ENCODE measurements around the gene KCTD17. TPM values are rescaled to one million over a fixed set of nuclear protein-coding genes. Genes with fewer than 3 reads are reported as not detected.

KCTD17 gene
- total and polyA plus RNA-seq, 2 of the 4 experiments (the other 2 are of a cell fraction), result 28.3 to 37.3 TPM

- no peak overlapping the region for H3K56ac ChIP-seq (ENCODE audit: extremely low read depth, insufficient read depth, low read length)
- H4K20me1 ChIP-seq (ENCODE audit: insufficient read depth, low read length), result no peaks in the 10 kb centered on the region
- peak overlapping the region; percentile 91 for H2AFZ ChIP-seq (replicated peaks; ENCODE audit: low read length, poor library complexity)
- no peak overlapping the region for H2AK5ac ChIP-seq (ENCODE audit: low read depth, low read length)
- dilution Hi-C loops (cut with HindIII; ENCODE audit: low sequenced_read_pairs, unreplicated experiment), result no loop called here
- no peak overlapping the region for H3K18ac ChIP-seq (ENCODE audit: low read depth, low read length)
- no peak overlapping the region for H3K9ac ChIP-seq (ENCODE audit: low read depth, low read length)
- no peak overlapping the region for H3K14ac ChIP-seq (replicated peaks; ENCODE audit: low read depth, low read length)
- intact Hi-C loops (cut with micrococcal nuclease), result loop anchor here (5.0 kb wide), 1 partner anchor 146 kb away; no protein-coding TSS in a partner anchor
- no peak overlapping the region for H4K5ac ChIP-seq (ENCODE audit: low read depth, low read length)
- no peak overlapping the region for H2BK15ac ChIP-seq (ENCODE audit: low read depth, low read length)
- H3K36me3 ChIP-seq (ENCODE audit: control insufficient read depth, insufficient read depth, low read length), result peaks cover 7% of the 10 kb centered on the region; the same call in 1 of the 2 replicates
- no peak overlapping the region for H2BK5ac ChIP-seq (ENCODE audit: low read depth, low read length, poor library complexity, severe bottlenecking)
- no peaks in the 10 kb centered on the region for H3K9me3 ChIP-seq (ENCODE audit: control insufficient read depth, insufficient read depth, low read length)
- H3K4ac ChIP-seq (ENCODE audit: low read depth, low read length), result peak overlapping the region; percentile 26; the same call in 1 of the 2 replicates
- no TSS peak for BruUV-seq (replicated peaks)
- no peak overlapping the region for H3K4me2 ChIP-seq (ENCODE audit: low read depth, low read length)
- TF ChIP-seq SMC3 (IDR thresholded peaks at IDR 0.05; ENCODE audit: low read depth, low read length) (no peak), MXI1 (IDR thresholded peaks at IDR 0.05; ENCODE audit: borderline replicate concordance, low read depth, low read length) (no peak), RAD21 (IDR thresholded peaks at IDR 0.05; ENCODE audit: low read length) (no peak), RFX5 (IDR thresholded peaks at IDR 0.05; ENCODE audit: low read depth, low read length) (no peak), RCOR1 (IDR thresholded peaks at IDR 0.05; ENCODE audit: insufficient replicate concordance, low read length) (no peak), FOS (IDR thresholded peaks at IDR 0.05; ENCODE audit: low read depth, low read length) (no peak), CHD1 (IDR thresholded peaks at IDR 0.05; ENCODE audit: low read depth, low read length) (no peak), USF2 (IDR thresholded peaks at IDR 0.05; ENCODE audit: low read depth, low read length) (no peak)
- no peak overlapping the region; the same call in 1 of the 2 replicates for H3K23ac ChIP-seq (ENCODE audit: low read depth, low read length)
- no peak overlapping the region for H2BK120ac ChIP-seq (ENCODE audit: low read depth, low read length)
- ChIA-PET POLR2A (ENCODE audit: unreplicated experiment) (no interaction called here), CTCF (no interaction called here)
- H3K27ac ChIP-seq (ENCODE audit: insufficient read depth, low read length), result no peak overlapping the region
- DNase-seq, result no peak
- H4K91ac ChIP-seq (ENCODE audit: insufficient read depth, low read depth, low read length), result no peak overlapping the region
- H3K9me1 ChIP-seq (ENCODE audit: insufficient read depth, low read length), result peaks cover 15% of the 10 kb centered on the region; the same call in 1 of the 2 replicates
- no peak overlapping the region for H2BK20ac ChIP-seq (ENCODE audit: low read depth, low read length)
- in situ Hi-C loops (cut with MboI; ENCODE audit: low sequenced_read_pairs), result no loop called here
- peaks cover 6% of the 10 kb centered on the region for H3K4me1 ChIP-seq (ENCODE audit: control insufficient read depth, insufficient read depth, low read length)
- peak overlapping the region; percentile 11 for H2AK9ac ChIP-seq (replicated peaks; ENCODE audit: low read depth, low read length, poor library complexity)
- no peak overlapping the region for H4K8ac ChIP-seq (ENCODE audit: low read depth in 2 of 2, low read length in 2 of 2)
- ATAC-seq (ENCODE audit: low read depth), result no peak
- H3K4me3 ChIP-seq (ENCODE audit: insufficient read depth, low read depth, low read length), result no peak overlapping the region
- WGBS, 2 experiments (ENCODE audit: extremely low coverage in 2 of 2, insufficient read length in 1 of 2), result no CpG with 5 or more reads among the region's 6 CpGs
- H3K27me3 ChIP-seq (ENCODE audit: control insufficient read depth, insufficient read depth, low read length), result 0 out of 2 replicates have a peak, but pooled peaks cover 2% of the 10 kb centered on the region
- peaks cover 7 to 17% of the 10 kb centered on the region in 2 experiments; a peak in 3 of 4 replicates for H3K79me1 ChIP-seq (ENCODE audit: low read depth in 1 of 2, low read length in 2 of 2)
Measured at GRCh38 chr22:37050913-37051312, 629 bp upstream of the KCTD17 start.

Data from IMR-90 (cell line).